GM23248 (cell line): ENCODE results near the gene SKA3.

Experiments
- EZH2 ChIP-seq: fragments of 200-600 bp; sonication (generic); IDR thresholded peaks from 2 replicates; pipeline ENCODE4 v1.6.1; 2018; ENCODE audit warnings: antibody characterized with exemption, mild to moderate bottlenecking; ENCODE audit not compliant: insufficient read depth, poor library complexity, severe bottlenecking
- EZH2phosphoT487 ChIP-seq: fragments of 200-600 bp; sonication (generic); IDR thresholded peaks from 2 replicates; pipeline ENCODE4 v1.6.1; 2018; ENCODE audit warnings: antibody characterized with exemption, moderate library complexity, mild to moderate bottlenecking, low read depth; ENCODE audit not compliant: insufficient read depth

DNA sequence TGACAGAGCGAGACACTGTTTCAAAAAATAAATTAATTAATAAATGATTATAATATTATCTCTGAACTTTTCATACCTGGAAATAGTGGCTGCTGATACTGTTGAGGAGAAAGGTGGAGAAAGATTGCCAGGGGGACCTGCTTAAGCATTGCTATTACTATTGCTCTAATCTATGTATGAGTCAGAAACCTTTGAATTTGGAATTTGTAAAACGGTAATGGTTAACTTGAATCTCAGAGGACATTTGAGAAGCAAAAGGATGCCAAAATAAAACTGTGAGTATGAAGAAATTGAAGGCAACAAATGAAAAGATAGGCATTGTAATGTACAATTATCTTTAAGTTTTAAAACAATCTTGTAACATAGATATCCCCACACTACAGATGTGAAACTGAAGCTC lies 5.3 kb upstream of the SKA3 start:
- TF ChIP-seq EZH2 (no peak), EZH2phosphoT487 (no peak)
